IMR-90 (cell line): ENCODE measurements around the gene ASB7. TPM values are rescaled to one million over a fixed set of nuclear protein-coding genes. Genes with fewer than 3 reads are reported as not detected.

ENCODE experiments used
- ATAC-seq: fragments of 200-7000 bp; cut with Tn5 transposase; 2 replicates; pipeline ENCODE4 v1.9.1; 2020; ENCODE audit warnings: low read depth, mild to moderate bottlenecking, moderate library complexity
- BruUV-seq: library from RNA; stranded (reverse); fragments of 400-500 nt; replicated peaks from 2 replicates; lab custom pipeline; 2021; lab: Mats Ljungman, UMichigan
- CTCF ChIA-PET: fragments of 300-600 bp; formaldehyde crosslinking; extraction: SDS; loops from one replicate; lab custom pipeline; 2021; ENCODE audit warnings: antibody characterized with exemption; lab: Yijun Ruan, JAX
- POLR2A ChIA-PET: fragments of 300-600 bp; sonication (Branson Sonifier 250); formaldehyde crosslinking; loops from one replicate; lab custom pipeline; 2022; ENCODE audit warnings: antibody characterized with exemption; ENCODE audit not compliant: unreplicated experiment; lab: Charles Lee
- DNase-seq: peaks from one replicate; pipeline ENCODE4 v3.0.0; 2013
- H2AFZ ChIP-seq: replicated peaks from 2 replicates; pipeline ENCODE3; 2013; ENCODE audit warnings: low read length, mild to moderate bottlenecking; ENCODE audit not compliant: poor library complexity
- H2AK5ac ChIP-seq: 2 replicates; pipeline ENCODE4 v1.6.1; 2013; ENCODE audit warnings: low read depth, low read length, inconsistent platforms
- H2AK9ac ChIP-seq: replicated peaks from 2 replicates; pipeline ENCODE3; 2013; ENCODE audit warnings: mild to moderate bottlenecking, low read depth, low read length, moderate library complexity; ENCODE audit not compliant: poor library complexity
- H2BK120ac ChIP-seq: 2 replicates; pipeline ENCODE4 v1.6.1; 2013; ENCODE audit warnings: low read depth, low read length, inconsistent platforms
- H2BK15ac ChIP-seq: 3 replicates; pipeline ENCODE4 v1.6.1; 2013; ENCODE audit warnings: low read depth, low read length, inconsistent platforms
- H2BK20ac ChIP-seq: 2 replicates; pipeline ENCODE4 v1.6.1; 2013; ENCODE audit warnings: low read depth, mild to moderate bottlenecking, inconsistent platforms, low read length, moderate library complexity
- H2BK5ac ChIP-seq: 2 replicates; pipeline ENCODE4 v1.6.1; 2013; ENCODE audit warnings: mild to moderate bottlenecking, low read depth, low read length, inconsistent platforms; ENCODE audit not compliant: poor library complexity, severe bottlenecking
- H3K14ac ChIP-seq: replicated peaks from 2 replicates; pipeline ENCODE4 v1.6.1; 2013; ENCODE audit warnings: low read depth, low read length, inconsistent platforms
- H3K18ac ChIP-seq: 2 replicates; pipeline ENCODE4 v1.6.1; 2013; ENCODE audit warnings: low read depth, low read length, control low read depth
- H3K23ac ChIP-seq: 2 replicates; pipeline ENCODE4 v1.6.1; 2013; ENCODE audit warnings: low read depth, low read length, inconsistent platforms
- H3K27ac ChIP-seq: 2 replicates; pipeline ENCODE4 v1.5.1; 2013; ENCODE audit warnings: mild to moderate bottlenecking, control low read depth, low read length; ENCODE audit not compliant: insufficient read depth
- H3K27me3 ChIP-seq: 2 replicates; pipeline ENCODE4 v1.6.1; 2013; ENCODE audit warnings: low read length; ENCODE audit not compliant: control insufficient read depth, insufficient read depth
- H3K36me3 ChIP-seq: 2 replicates; pipeline ENCODE4 v1.6.1; 2013; ENCODE audit warnings: low read length, mixed read lengths; ENCODE audit not compliant: control insufficient read depth, insufficient read depth
- H3K4ac ChIP-seq: 2 replicates; pipeline ENCODE4 v1.6.1; 2013; ENCODE audit warnings: low read depth, low read length, inconsistent platforms
- H3K4me1 ChIP-seq: 2 replicates; pipeline ENCODE4 v1.6.1; 2013; ENCODE audit warnings: low read length, mixed read lengths; ENCODE audit not compliant: control insufficient read depth, insufficient read depth
- H3K4me2 ChIP-seq: 2 replicates; pipeline ENCODE4 v1.6.1; 2013; ENCODE audit warnings: low read depth, mild to moderate bottlenecking, control low read depth, low read length, moderate library complexity
- H3K4me3 ChIP-seq: 2 replicates; pipeline ENCODE4 v1.5.1; 2013; ENCODE audit warnings: low read depth, mild to moderate bottlenecking, control low read depth, low read length, moderate library complexity; ENCODE audit not compliant: insufficient read depth
- H3K56ac ChIP-seq: 2 replicates; pipeline ENCODE4 v1.6.1; 2013; ENCODE audit warnings: low read length, inconsistent platforms; ENCODE audit not compliant: insufficient read depth; ENCODE audit errors: extremely low read depth
- H3K79me1 ChIP-seq, 2 experiments: 2 replicates each; pipeline ENCODE4 v1.6.1; 2013; ENCODE audit warnings: low read length in 2 of 2, inconsistent platforms in 1 of 2, low read depth in 1 of 2
- H3K9ac ChIP-seq: 2 replicates; pipeline ENCODE4 v1.6.1; 2013; ENCODE audit warnings: low read depth, low read length, control low read depth
- H3K9me1 ChIP-seq: 2 replicates; pipeline ENCODE4 v1.6.1; 2013; ENCODE audit warnings: low read length, inconsistent platforms; ENCODE audit not compliant: insufficient read depth
- H3K9me3 ChIP-seq: 2 replicates; pipeline ENCODE4 v1.6.1; 2013; ENCODE audit warnings: low read length; ENCODE audit not compliant: control insufficient read depth, insufficient read depth
- H4K20me1 ChIP-seq: 2 replicates; pipeline ENCODE4 v1.6.1; 2013; ENCODE audit warnings: low read length, inconsistent platforms; ENCODE audit not compliant: insufficient read depth
- H4K5ac ChIP-seq: 2 replicates; pipeline ENCODE4 v1.6.1; 2013; ENCODE audit warnings: mild to moderate bottlenecking, low read depth, low read length, control low read depth
- H4K8ac ChIP-seq, 2 experiments: 2 replicates each; pipeline ENCODE4 v1.6.1; 2013; ENCODE audit warnings: low read depth in 2 of 2, low read length in 2 of 2, control low read depth in 1 of 2, inconsistent platforms in 1 of 2
- H4K91ac ChIP-seq: 2 replicates; pipeline ENCODE4 v1.6.1; 2013; ENCODE audit warnings: low read depth, low read length, inconsistent platforms; ENCODE audit not compliant: insufficient read depth
- BHLHE40 ChIP-seq: fragments of 150-350 bp; IDR thresholded peaks from 2 replicates; pipeline ENCODE4 v1.6.1; 2016; ENCODE audit warnings: mild to moderate bottlenecking, low read depth, low read length
- CEBPB ChIP-seq: IDR thresholded peaks from 2 replicates; pipeline ENCODE4 v1.6.1; 2012; ENCODE audit warnings: low read depth, low read length, improper control_type of control experiment
- MAFK ChIP-seq: IDR thresholded peaks from 2 replicates; pipeline ENCODE4 v1.6.1; 2012; ENCODE audit warnings: low read depth, low read length, improper control_type of control experiment
- RFX5 ChIP-seq: IDR thresholded peaks from 2 replicates; pipeline ENCODE4 v1.8.0; 2012; ENCODE audit warnings: low read depth, mild to moderate bottlenecking, low read length, moderate library complexity
- SMC3 ChIP-seq: fragments of 150-350 bp; IDR thresholded peaks from 2 replicates; pipeline ENCODE4 v1.6.1; 2016; ENCODE audit warnings: low read depth, mild to moderate bottlenecking, antibody characterized with exemption, low read length, moderate library complexity
- USF2 ChIP-seq: fragments of 150-350 bp; IDR thresholded peaks from 2 replicates; pipeline ENCODE4 v1.6.1; 2017; ENCODE audit warnings: mild to moderate bottlenecking, antibody characterized with exemption, low read length, low read depth
- WGBS, 2 experiments: methylation state at CpG; one replicate each; pipeline versions ENCODE4 v1.1.5 to v1.1.7; 2013; ENCODE audit warnings: missing lambda C conversion rate in 2 of 2; ENCODE audit not compliant: insufficient read length in 1 of 2; ENCODE audit errors: extremely low coverage in 2 of 2; 5-methylcytosine and 5-hydroxymethylcytosine counted together
- dilution Hi-C: fragments of 300-500 bp; cut with HindIII; formaldehyde crosslinking; loops from one replicate; pipeline ENCODE4 v1.14.3; 2018; ENCODE audit warnings: low sequenced_read_pairs; ENCODE audit not compliant: unreplicated experiment
- in situ Hi-C: fragments of 300-500 bp; cut with MboI; formaldehyde crosslinking; loops from 3 replicates; pipeline ENCODE4 v1.14.3; 2019; ENCODE audit warnings: low sequenced_read_pairs, inconsistent platforms, mixed read lengths
- intact Hi-C: fragments of 100-400 bp; cut with micrococcal nuclease; formaldehyde crosslinking; loops from 2 replicates; pipeline ENCODE4 v1.10.0; 2022
- polyA plus RNA-seq, 3 experiments: library from polyadenylated mRNA; depleted of rRNA; stranded (reverse); fragments of >200 nt; gene quantifications; 2 replicates each; pipeline ENCODE4 v1.2.3, GENCODE V29; 2012; ENCODE audit warnings: low replicate concordance in 1 of 3
- total RNA-seq: library from RNA; depleted of rRNA; stranded (reverse); fragments of >200 nt; gene quantifications from 2 replicates; pipeline ENCODE4 v1.2.3, GENCODE V29; 2012

ASB7 gene
- total and polyA plus RNA-seq, 2 of the 4 experiments (the other 2 are of a cell fraction) = 7.7 to 16.7 TPM

GRCh38 chr15:100593431-100593830 is 9.0 kb upstream of the ASB7 start:
- Histone ChIP-seq H2AK9ac (no peak overlapping the region), H3K4ac (no peak overlapping the region), H3K4me2 (no peak overlapping the region), H3K27me3 (no peaks in the 10 kb centered on the region), H3K79me1 (peaks cover 19 to 42% of the 10 kb centered on the region in 2 experiments), H4K8ac (no peak overlapping the region), H2AK5ac (no peak overlapping the region), H3K36me3 (no peaks in the 10 kb centered on the region), H3K23ac (no peak overlapping the region), H4K20me1 (peaks cover 30% of the 10 kb centered on the region; the same call in 1 of the 2 replicates), H3K9ac (no peak overlapping the region), H3K9me3 (peaks cover 4% of the 10 kb centered on the region; the same call in 1 of the 2 replicates), H3K4me1 (peaks cover 2% of the 10 kb centered on the region; the same call in 1 of the 2 replicates), H3K27ac (no peak overlapping the region), H2BK15ac (no peak overlapping the region), H3K56ac (no peak overlapping the region), H2BK20ac (no peak overlapping the region), H2BK120ac (no peak overlapping the region), H4K91ac (no peak overlapping the region), H2BK5ac (no peak overlapping the region), H3K4me3 (no peak overlapping the region), H3K18ac (no peak overlapping the region), H2AFZ (no peak overlapping the region), H3K9me1 (no peaks in the 10 kb centered on the region), H3K14ac (no peak overlapping the region), H4K5ac (no peak overlapping the region)
- dilution Hi-C loops = no loop called here
- BruUV-seq = no TSS peak
- in situ Hi-C loops = loop anchor here (25.0 kb wide), 1 partner anchor 1331 kb away; the partner anchor contains the start of gene LRRC28
- ChIA-PET CTCF (interaction anchor here (1.5 kb wide), 1 partner anchor 21 kb away, joined by 4 read pairs; no protein-coding TSS in a partner anchor), POLR2A (no interaction called here)
- ATAC-seq = no peak
- no peak for DNase-seq
- intact Hi-C loops = no loop called here
- no peak for TF ChIP-seq RFX5
- TF ChIP-seq SMC3 = no peak
- no peak for TF ChIP-seq BHLHE40
- no peak for TF ChIP-seq MAFK
- TF ChIP-seq CEBPB = no peak
- no peak for TF ChIP-seq USF2
- whole genome bisulfite sequencing, 2 experiments = no CpG with 5 or more reads among the region's 2 CpGs
